GM18870 (cell line): ENCODE measurements around the gene GIPC1.
"Not testable (repeated sequence)": the region's sequence is repeated elsewhere in the genome, so short reads cannot be mapped to it uniquely, and the experiment has no call there.

Experiments used
- ATAC-seq: cut with Tn5 transposase; IDR thresholded peaks from one replicate; pipeline ENCODE4 v1.9.1; 2021; ENCODE audit warnings: moderate library complexity; ENCODE audit not compliant: unreplicated experiment

GIPC1 gene

DNA sequence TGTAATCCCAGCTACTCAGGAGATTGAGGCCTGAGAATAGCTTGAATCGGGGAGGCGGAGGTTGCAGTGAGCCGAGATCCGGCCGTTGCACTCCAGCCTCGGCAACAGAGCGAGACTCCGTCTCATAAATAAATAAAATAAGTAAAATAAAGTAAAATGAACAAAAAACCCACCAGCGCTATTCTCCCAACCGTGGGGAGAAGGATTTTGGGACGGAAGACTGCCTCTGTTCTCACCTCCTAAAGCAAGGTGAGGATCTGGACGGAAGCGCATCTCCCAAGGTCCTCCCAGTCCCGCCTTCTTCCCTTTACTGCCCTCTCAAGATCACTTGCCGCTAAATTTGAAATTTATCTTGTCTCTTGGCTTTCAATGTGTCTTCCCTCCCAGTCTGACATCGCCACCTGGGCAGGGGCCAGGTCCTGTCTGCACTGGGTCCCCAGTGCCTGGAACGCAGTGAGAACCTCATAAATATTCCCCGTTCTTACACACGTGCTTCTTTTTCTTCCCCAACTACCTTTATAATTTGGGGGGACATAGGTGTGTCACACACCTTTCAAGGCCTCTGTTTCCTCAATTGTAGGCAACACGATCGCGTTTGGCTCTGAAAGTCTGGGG lies 23.4 kb upstream of the GIPC1 start:
- no peak for ATAC-seq

DNA sequence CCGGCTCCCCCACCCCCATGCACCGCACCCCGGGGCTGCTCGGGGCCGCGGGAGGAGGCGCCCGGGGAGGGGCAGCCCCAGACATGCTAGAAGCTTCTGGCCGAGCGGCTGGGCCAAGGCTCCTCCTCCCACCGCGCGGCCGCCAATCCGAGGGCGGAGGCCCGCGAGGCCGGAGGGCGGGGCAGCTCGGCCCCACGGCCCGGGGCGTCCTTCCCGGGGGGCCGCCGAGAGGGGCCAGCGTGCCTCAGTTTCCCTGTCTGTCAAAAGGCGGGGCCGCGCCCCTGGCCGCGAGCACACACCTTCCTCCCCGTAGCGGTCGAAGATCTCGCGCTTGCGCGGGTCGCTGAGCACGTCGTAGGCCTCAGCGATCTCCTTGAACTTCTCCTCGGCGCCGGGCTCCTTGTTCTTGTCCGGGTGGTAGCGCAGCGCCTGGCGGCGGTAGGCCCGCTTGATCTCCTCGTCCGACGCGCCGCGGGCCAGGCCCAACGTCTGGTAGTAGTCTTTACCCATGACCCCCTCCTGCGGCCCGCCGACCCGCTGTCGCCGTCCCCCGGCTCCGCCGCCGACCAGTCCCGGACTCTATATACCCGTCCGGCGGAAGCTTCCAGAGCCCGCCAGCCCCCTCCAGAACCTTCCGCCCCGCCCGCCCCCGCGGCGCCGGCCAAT lies 22.0 kb upstream of the GIPC1 start, which contains the start of gene DNAJB1:
Gene DNAJB1, minus strand, starts transcription at position 558 of the 666 bp plus-strand sequence. Its CDS starts 48 bp downstream, at position 510.
- peak; percentile 60 for ATAC-seq

DNA sequence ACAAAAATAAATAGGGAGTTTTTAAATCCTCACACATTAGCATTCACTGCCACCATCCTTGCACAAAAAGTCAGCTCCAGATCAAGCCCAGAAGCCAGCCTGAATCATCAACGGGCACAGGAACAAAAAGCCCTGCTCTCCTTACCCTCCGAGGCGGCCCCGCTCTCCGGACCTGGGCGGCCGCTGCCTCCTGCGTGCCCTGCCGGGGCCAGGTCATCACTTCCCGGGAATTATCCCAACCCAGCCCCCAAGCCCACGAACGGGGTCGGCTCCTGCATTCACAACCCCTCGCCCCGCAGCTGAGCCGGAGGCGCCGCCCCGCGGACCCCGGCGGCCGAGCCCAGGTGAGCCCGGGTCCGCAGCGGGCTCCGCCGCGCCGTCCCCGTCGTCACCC lies 21.5 kb upstream of the GIPC1 start:
- ATAC-seq: no peak

DNA sequence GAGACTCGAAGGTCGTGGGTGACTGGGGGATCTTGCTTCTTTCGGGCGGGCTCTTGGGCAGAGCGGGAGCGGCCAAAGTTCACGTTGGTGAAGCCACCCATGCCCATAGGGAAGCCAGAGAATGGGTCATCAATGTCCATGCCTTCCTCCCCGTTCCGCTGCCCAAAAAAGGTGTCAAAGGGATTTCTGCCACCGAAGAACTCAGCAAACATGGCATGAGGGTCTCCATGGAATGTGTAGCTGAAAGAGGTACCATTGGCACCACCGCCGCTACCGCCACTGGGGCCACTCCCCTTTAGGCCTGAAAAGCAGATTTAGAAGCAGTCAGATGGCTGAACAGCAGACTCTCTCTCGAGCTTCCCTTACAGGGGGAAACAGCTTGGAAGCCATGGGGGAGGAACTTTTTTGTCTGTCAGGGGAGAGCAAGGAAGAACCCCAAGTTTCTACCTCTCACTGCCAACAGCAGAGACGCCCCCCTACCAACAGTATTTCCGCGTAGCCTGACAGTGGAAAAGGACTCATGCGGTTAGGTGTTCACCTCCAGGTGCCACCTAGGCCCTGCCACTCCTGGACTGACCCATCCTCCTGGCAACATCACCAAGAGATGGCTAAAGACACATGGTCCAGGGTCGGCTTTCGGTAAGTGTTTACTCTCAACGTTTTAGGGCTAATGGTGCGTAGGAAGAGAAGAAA lies 21.0 kb upstream of the GIPC1 start:
- no peak for ATAC-seq

DNA sequence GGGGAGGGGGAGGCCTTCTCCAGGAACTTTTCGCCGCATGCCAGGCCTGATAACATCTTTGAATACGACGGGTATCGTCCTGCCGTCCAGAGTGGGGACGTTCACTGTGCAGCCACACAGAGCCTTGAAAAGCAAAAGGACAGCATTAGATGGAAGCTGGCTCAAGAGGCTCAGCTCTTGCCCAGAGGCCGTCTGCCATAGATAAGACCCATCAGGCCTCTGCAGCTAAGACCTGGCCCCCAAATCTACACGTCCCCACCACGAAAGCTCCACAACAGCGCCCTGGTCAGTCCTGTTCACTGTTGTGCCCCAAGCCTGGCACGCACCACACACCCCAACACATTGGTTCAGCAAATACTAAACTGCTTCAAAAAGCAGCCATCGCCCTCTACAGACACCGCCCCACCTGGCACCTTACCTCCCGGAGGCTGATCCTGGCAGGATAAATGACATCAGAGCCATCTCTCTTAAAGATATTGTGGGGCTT lies 20.2 kb upstream of the GIPC1 start:
- ATAC-seq: no peak

DNA sequence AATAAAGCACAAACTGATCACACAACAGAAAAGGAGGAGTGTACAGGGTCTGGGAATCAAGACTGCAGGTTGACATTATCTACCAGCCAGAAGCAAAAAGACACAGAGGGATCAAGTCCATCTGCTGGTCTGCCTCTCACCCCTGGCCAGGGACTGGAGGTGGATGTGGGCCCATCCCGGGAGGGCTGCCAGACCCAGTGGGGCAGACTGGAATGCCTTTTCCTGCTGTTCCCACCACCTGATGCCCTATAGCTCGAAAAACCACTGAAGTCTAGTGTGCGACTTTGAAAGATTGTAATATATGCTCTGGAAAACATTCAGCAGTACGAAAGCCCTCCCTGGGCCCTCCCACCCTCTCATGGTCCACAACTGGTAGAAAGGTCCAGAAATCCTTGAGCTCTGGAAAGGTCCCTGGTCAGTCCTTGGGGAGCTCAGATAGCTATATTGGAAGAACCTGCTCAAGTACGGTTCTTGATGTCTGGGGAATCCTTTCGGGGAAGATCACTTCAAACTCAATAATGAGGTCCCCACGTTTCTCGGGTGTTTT lies 19.6 kb upstream of the GIPC1 start:
- no peak for ATAC-seq

DNA sequence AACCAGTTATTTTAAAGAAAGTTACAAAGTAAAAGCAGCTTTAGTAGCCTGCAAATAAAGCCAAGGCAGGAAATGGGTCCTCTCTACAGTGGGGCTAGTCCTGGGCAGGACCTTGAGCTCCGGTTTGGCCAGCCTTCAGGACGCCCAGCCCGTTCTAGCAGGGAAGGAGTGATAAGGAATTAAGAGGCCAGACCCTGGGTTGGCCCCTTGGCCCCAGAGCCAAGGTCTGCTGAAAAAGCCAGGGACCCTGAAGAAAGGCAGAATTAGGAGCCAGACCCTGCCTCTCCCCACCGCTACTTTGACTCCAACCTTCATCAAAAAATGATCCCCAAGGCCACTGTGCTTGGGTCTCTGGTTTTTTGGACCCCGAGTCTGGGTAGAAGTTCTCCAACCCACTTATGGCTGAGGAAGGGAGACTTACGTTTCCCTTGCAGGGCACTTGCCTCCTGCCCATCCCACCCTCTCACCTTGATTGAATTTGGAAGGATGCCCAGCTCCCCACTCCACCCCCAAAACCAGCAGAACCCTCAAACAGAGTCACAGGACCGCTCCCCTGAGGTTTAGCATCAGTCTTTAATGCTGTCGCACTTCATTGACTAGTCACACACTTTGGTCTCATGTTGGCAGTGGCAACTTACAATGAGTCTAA lies 18.4 kb upstream of the GIPC1 start:
- no peak for ATAC-seq

DNA sequence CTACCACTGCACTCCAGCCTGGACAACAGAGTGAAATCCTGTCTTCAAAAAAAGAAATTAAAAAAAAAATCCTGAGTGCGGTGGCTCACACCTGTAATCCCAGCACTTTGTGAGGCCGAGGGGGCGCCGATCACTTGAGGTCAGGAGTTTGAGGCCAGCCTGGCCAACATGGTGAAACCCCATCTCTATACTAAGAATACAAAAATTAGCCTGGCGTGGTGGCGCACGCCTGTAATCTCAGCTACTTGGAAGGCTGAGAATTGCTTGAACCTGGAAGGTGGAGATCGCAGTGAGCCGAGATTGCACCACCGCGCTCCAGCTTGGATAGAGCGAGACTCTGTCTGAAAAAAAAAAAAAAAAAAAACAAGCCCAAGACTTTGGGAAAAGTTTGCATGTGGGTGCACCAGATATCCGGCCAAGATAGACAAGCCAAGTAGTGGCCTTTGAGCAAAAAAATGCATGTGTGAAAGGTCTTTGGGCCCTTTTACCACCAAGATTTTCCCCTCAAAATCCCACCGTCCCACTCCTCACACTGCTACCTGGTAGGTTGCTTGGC lies 16.6 kb upstream of the GIPC1 start:
- no peak for ATAC-seq

DNA sequence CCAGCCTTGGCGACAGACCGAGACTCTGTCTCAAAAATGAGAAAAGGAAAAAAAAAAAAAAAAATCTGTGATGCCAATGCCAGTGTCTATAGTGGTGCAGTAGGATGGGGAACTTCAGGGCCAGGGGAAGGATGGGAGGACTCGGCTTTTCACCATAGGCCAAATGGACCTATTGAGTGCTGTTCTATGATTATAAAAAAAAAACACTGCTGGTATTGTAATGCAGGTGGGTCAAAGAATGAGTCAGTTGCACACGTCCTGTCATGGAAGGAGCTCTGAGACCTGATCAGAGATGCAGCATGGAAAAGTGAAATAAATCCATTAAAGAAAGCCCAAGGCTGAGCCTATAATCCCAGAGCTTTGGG lies 15.3 kb upstream of the GIPC1 start:
- no peak for ATAC-seq

DNA sequence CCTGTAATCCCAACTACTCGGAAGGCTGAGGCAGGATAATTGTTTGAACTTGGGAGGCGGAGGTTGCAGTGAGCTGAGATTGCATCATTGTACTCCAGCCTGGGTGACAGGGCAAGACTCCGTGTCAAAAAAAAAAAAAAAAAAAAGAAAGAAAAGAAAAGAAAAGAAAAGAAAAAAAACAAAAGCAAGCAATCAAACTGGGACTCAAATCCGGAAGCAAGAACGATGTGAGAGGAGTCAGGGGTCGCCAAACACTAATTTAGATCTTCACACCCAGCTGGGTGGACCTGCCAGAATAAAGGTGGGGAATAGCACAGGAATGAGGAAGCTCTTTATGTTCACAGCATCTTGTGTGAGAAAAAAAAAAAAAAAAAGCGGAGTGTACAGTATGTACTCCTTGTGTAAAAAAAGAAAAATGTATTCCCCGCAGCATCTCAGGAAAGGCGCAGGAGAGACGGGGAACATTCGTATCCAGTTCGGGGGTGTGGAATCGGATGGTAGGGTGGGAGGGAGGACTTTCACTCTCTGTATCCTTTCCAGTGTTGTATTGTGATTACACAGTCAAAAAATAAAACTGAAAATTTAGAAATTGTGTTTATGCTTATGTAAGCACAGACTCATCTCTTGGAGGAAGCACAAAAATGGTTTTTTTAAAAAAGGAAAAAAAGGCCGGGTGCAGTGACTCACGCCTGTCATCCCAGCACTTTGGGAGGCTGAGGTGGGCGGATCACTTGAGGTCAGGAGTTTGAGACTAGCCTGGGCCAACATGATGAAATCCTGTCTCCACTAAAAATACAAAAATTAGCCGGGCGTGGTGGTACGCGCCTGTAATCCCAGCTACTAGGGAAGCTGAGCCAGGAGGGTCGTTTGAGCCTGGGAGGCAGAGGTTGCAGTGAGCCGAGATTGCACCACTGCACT lies 14.6 kb upstream of the GIPC1 start:
- no peak for ATAC-seq

DNA sequence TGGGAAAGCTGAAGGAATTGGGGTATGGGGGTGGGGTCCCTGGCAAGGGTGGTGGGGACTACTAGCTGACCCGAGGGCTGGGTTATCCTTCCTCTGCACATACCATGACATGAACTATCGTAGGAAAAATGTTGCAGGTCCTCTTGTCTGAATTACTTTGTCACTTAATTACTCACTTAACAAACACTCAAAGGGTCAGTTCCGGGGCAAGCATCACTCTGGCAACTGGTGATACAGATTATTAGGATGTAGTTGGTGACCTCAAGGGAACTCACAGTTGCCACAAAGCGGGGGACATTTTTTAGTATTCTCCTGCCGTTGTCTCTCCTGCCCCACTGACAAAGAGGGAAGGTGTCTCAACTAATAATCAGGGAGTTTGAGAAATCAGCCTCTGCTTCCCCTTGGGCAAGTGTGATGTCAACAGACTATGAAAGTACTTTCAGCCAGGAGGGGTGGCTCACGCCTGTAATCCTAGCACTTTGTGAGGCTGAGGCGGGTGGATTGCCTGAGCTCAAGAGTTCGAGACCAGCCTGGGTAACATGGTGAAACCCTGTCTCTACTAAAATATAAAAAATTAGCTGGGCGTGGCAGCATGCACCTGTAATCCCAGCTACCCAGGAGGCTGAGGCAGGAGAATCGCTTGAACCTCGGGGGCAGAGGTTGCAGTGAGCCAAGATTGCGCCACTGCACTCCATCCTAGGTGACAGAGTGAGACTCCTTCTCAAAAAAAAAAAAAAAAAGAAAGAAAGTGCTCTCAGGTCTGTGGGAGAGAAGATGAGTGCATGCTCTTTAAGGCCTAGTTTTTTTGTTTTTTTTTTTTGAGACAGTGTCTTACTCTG lies 12.0 kb upstream of the GIPC1 start:
- ATAC-seq: no peak

DNA sequence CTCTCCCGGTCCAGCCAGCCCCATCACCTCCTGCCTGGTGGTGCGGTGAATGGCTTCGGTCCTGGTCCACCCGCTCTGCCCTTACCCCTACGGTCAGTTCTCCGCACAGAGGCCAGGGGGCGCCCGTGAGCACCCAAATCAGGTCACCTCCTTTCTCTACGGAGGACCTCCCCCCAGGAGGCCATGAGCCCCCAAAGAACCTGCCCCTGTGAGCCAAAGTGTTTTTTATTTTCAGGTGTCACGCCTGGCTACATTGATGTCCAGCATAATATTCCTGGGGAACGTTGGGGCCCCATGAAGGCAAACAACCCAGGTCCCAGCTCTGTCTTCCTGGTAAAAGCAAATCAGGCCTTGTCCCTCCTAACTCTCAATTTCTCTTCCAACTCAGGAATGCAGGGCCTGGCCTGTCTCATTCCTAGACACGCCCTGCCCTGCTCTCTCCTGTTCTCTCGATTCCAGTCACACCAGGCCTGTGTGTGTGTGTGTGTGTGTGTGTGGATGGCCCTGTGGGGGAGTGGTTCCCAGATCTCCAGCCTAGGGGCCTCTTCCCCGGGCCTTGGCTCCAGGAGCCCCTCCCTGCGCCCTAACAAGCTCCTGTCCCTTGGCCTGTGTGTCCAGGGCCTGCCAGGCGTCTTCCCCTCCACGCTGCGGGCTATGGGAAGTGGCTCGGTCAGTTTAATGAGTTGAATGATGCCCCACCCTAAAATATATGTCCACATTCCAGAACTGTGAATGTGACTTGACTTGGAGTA lies 9.7 kb upstream of the GIPC1 start:
- no peak for ATAC-seq

DNA sequence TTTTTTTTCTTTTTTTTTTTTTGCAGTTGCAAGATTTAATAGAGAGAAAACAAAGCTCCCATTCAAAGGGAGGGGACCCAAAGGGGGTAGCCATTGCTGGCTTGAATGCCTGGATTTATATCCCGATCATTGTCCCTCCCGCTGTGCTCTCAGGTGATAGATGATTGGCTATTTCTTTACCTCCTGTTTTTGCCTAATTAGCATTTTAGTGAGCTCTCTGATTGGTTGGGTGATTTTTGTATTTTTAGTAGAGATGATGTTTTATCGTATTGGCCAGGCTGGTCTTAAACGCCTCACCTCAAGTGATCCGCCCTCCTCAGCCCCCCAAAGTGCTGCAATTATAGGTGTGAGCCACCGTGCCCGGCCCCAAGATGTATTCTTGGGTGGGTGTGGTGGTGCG lies 8.6 kb upstream of the GIPC1 start:
- ATAC-seq: not testable (repeated sequence)

DNA sequence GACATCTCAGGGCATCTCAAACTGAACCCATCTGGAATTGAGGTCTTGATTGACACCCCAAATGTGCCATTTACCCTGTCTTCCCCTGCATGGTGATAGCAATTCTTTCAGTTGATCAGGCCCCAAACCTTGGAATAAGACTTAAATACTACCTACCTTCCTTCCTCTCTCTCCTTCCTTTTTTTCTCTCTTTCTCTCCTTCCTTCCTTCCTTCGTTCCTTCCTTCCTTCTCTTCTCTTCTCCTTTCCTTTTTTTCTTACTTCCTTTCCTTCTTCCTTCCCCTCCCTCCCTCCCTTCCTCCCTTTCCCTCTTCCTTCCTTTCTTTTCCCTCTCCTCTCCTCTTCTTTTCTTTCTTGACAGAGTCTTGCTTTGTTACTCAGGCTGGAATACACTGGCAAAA lies 7.4 kb upstream of the GIPC1 start:
- ATAC-seq: no peak

DNA sequence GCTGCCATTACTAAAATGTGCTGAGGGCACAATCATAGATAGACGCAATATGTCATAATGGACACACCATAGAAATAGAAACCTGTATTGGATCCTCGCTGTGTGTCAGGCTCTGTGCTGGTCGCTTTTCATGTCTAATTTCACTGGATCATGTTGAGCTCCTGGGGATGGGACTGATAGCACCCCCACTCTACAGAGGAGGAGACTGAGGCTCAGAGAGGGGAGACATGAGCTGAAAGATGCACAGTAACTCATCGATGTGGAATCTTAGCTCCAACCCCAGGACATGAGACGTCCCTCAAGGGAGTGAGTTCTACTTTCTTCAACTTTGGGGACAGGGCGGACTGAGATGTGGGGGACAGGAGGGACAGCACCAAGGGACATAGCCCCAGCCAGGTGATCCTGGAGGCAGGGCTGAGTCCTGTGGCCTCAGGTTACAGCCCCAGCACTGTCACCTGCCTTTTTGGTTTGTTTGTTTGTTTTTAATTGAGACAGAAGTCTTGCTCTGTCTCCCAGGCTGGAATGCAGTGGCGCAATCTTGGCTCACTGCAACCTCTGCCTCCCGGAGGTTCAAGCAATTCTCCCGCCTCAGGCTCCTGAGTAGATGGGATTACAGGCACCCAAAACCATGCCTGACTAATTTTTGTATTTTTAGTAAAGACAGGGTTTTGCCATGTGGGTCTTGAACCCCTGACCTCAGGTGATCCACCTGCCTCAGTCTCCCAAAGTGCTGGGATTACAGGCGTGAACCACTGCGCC lies 6.6 kb upstream of the GIPC1 start:
- no peak for ATAC-seq

DNA sequence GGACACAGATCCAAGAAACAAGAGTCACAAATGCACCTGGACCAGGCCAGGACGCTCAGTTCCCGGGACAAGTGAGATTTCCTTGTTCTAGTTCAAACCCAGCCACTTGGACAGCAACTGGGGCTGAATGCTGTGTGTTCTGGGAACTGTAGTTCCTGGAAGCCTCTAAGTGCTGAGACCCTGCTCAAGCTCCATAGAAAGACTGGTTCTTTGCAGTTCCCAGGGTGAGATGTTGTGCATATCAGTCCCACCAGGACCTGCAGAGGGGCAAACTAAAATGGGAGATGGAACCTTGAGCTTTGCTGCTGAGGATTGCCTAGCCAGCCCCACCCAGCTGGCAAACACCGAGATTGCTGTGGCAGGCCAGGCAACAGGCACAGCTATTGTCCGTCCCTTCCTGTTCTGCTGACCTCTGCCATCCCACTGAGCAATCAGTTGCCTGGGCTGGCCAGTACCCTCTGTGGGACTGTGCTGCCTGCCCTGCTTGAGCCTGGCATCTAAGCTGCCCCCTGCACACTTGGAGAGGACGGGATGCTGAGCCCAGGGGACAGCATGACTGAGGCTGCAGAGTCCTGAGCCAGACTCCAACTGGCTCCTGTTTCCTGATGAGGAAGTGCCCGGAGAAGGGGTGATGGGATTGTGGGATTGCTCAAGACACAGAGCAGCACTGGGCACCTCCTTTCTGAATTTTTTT lies 1.4 kb upstream of the GIPC1 start:
- no peak for ATAC-seq

DNA sequence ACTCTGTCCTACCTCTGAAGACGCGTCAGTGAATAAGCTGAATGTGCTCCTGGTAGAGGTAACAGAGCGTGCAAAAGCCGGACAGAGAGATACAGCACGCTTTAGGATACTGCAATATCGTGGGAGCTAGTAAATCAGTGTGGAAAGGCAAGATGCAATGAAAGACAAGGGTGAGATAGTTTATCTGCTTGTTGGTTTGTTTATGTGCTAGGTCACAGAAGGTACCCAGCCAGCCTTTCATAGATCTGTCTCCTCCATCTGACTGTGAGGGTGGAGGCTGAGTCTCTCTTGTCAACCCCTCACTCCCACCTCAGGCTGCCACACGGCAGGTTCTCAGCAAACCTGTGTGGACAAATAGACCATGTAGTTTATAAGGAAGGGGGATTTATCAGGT lies 904 bp upstream of the GIPC1 start:
- ATAC-seq: no peak
